ENCODE results near the gene RNF19B.

The RNF19B gene

DNA sequence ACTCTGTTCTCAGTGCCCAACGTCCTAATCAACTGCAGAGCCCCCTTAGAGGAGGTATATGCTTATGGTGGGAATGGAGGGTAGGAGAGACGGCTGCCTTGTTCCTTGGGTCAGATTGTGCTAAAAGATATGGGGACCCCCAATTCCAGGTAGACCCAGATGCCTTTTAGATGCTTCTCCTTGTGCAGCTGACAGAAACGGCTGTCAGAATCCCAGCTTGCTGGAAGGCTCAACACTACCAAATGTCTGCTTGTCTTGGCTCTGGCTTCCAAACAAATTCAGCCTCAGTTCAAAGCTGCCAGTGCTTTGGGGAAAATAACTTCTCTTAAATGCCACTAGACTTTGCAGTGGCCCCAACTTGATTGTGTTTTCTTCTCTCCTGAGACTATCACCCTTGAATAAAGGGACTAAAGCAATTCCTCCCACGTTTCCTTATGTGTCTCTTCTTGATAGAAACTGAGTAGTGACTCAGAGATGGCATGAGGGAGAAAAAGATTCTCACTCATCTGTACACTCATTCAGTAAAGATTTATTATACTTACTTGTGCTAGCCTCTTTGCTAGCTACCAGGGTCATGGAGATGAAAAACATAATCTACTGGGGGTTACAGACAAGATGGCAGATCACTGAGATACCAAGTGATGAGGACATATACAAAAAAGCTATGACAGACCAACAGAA, 3.4 kb upstream of the RNF19B start:
- no peak overlapping the region for H3K4me3 ChIP-seq (ENCODE audit: low read depth, low read length)
- TF ChIP-seq, protein P1, sequence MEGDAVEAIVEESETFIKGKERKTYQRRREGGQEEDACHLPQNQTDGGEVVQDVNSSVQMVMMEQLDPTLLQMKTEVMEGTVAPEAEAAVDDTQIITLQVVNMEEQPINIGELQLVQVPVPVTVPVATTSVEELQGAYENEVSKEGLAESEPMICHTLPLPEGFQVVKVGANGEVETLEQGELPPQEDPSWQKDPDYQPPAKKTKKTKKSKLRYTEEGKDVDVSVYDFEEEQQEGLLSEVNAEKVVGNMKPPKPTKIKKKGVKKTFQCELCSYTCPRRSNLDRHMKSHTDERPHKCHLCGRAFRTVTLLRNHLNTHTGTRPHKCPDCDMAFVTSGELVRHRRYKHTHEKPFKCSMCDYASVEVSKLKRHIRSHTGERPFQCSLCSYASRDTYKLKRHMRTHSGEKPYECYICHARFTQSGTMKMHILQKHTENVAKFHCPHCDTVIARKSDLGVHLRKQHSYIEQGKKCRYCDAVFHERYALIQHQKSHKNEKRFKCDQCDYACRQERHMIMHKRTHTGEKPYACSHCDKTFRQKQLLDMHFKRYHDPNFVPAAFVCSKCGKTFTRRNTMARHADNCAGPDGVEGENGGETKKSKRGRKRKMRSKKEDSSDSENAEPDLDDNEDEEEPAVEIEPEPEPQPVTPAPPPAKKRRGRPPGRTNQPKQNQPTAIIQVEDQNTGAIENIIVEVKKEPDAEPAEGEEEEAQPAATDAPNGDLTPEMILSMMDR (IDR thresholded peaks at IDR 0.05; ENCODE audit: control insufficient read depth, extremely low read depth, insufficient read depth): no peak
- no peak for DNase-seq (ENCODE audit: low read depth)

DNA sequence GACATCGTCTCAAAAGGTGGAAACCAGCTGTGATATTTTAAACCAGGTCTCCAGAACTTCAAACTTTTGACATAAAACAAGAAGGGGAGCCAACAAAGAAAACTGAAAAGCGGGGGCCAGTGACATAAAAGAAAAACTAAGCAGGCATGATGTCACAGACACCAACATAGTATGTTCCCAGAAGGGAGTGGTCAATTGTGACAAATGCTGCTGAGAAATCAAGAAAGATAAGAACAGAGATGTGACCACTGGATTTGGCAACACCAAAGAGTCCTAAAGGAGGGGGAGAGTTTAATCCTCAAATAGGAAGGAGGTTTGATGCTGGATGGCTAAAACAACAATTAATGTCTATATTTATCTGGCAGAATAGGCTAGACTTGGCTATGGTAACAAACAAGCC, 2.3 kb upstream of the RNF19B start:
- H3K4me3 ChIP-seq (ENCODE audit: low read depth, low read length): no peak overlapping the region
- no peak for DNase-seq (ENCODE audit: low read depth)
- TF ChIP-seq, protein P1 (IDR thresholded peaks at IDR 0.05; ENCODE audit: control insufficient read depth, extremely low read depth, insufficient read depth): no peak

DNA sequence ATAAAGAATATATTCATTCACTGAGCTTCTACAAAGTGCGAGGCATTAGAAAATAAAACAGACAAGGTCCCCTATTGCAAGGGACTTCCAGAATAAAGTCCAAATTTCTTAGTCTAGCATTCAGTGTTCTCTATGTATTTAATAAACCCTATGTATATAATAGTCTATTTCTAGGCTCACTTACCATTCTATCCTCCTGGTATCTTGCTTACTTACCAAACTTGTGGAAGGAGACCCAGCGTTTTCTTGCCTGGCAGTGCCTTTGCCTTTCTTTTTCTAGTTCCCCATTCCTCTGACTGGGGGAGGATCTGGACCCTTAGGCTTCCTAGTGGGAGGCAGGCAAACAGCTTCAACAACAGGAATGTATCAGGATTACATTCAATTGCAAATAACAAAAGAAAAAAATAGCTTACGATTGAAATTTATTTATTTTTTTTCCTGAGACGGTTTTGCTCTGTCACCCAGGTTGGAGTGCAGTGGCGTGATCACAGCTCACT, 690 bp upstream of the RNF19B start:
- DNase-seq (ENCODE audit: low read depth): no peak
- TF ChIP-seq, protein P1 (IDR thresholded peaks at IDR 0.05; ENCODE audit: control insufficient read depth, extremely low read depth, insufficient read depth): no peak
- peak overlapping the region; percentile 49 for H3K4me3 ChIP-seq (ENCODE audit: low read depth, low read length)

DNA sequence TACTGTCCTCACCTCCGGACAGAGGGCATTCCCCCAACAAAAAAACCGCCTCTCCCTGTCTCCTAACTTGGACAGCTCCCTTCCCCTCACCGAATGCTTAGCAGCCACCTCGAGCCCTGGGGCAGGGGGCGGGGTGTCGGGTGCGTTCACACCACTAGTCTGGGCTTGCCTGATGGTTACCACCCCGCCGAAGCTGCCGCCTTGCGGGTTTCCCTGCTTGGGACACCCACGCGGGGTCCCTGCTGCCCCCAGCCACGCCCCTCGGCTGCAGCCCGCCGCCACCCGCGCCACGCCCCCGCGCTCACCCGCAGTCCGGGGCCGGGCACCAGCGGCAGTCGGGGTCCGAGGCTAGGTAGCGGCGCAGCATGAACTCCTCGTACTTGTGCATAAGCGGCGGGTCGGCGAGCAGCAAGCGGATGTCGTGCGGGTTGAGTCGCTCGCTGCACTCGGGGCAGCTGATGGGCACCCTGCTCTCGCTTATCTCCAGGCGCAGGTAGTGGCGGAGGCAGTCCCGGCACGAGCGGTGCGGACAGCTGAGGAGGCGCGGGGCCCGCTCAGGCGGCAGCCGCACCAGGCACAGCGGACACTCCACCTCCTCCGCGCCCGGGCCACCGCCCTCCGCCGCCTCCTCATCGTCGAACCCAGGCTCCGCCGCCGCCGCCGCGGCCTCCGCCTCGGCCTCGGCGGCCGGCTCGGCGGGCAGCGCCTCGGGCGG, 706 bp downstream of the RNF19B start:
- DNase-seq (ENCODE audit: low read depth): no peak
- TF ChIP-seq, protein P1 (IDR thresholded peaks at IDR 0.05; ENCODE audit: control insufficient read depth, extremely low read depth, insufficient read depth): 0 out of 2 replicates have a peak, but pooled peaks have one; percentile 2
- H3K4me3 ChIP-seq (ENCODE audit: low read depth, low read length): peak overlapping the region; percentile 64

DNA sequence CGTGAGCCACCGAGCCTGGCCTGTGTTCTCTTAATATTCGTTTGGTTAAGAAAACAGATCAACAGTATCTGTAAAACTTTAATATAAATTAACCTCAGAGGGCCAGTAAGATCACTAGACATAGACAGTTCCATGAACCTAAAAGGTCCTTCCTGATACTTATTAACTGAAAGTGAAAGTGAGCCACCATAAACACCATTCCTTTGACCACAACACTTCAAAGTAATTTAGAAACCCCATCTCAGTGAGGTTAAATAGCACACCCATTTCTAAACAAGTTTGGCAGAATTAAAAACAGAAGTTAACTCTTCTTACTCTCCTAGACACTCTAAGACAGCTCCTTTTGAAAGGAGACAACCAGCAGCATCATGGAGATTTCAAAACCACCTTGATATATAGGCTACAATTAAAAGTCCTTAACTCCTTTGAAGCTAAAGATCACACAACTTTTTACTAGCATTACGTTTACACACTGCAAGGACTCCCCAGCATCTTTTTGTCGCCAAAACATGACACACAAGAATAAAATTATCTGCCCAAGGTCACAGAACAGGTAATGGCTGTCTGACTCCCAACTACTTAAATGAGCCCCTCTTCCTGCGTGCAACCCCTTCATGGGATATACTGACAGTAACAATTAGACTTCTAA, 2.2 kb downstream of the RNF19B start:
- DNase-seq (ENCODE audit: low read depth): no peak
- H3K4me3 ChIP-seq (ENCODE audit: low read depth, low read length): no peak overlapping the region
- TF ChIP-seq, protein P1 (IDR thresholded peaks at IDR 0.05; ENCODE audit: control insufficient read depth, extremely low read depth, insufficient read depth): no peak

DNA sequence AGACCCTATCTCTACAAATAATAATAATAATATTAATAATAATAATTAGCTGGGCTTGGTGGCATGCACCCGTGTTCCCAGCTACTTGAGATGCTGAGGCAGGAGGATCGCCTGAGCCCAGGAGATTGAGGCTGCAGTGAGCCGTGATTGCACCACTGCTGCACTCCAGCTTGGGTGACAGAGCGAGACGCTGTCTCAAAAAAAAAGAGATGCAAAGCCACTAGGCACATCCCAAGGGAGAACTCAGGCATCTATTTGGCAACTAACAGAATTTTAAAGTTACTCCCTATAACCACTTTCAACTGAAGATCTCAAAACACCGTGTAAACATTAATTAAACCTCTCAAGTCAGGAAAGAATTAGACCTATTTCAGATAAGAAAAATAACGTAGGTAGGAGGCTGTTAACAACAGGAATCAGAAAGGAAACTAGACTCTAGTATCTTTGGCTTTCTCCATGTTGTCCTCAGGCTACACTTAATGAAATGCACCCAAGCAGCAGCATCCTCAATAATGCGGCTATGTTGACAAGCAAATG, 3.7 kb downstream of the RNF19B start:
- TF ChIP-seq, protein P1 (IDR thresholded peaks at IDR 0.05; ENCODE audit: control insufficient read depth, extremely low read depth, insufficient read depth): no peak
- DNase-seq (ENCODE audit: low read depth): no peak
- no peak overlapping the region for H3K4me3 ChIP-seq (ENCODE audit: low read depth, low read length)
